HepG2 (cell line): ENCODE data around the gene SNRPN. TPM values are rescaled to one million over a fixed set of nuclear protein-coding genes. Genes with fewer than 3 reads are reported as not detected.

ENCODE experiments used
- ATAC-seq: fragments of 200-7000 bp; cut with Tn5 transposase; 3 replicates; pipeline ENCODE4 v1.9.1; 2020; ENCODE audit warnings: mild to moderate bottlenecking, moderate library complexity
- BruUV-seq: library from RNA; stranded (reverse); fragments of 400-500 nt; replicated peaks from 2 replicates; lab custom pipeline; 2021; lab: Mats Ljungman, UMichigan
- CTCF ChIA-PET: fragments of 300-600 bp; formaldehyde crosslinking; extraction: SDS; loops from one replicate; lab custom pipeline; 2021; ENCODE audit warnings: low total read pairs, inconsistent platforms, low intra/inter-chr PET ratio; lab: Yijun Ruan, JAX
- POLR2A ChIA-PET: fragments of 350-600 bp; sonication (Branson Sonifier 250); formaldehyde crosslinking; loops from one replicate; lab custom pipeline; 2020; ENCODE audit warnings: antibody characterized with exemption, inconsistent platforms; lab: Yijun Ruan, JAX
- DNase-seq: peaks from one replicate; pipeline ENCODE4 v3.0.0-alpha.2; 2015; ENCODE audit warnings: low spot score
- FAIRE-seq: peaks from 3 replicates; lab custom pipeline; 2011; peaks lifted over from hg19 to GRCh38; lab: Jason Lieb, UNC
- H2AFZ ChIP-seq: one replicate; pipeline ENCODE4 v1.6.1; 2011; ENCODE audit warnings: low read length, inconsistent platforms
- H3K27ac ChIP-seq: fragments of 300-600 bp; 3 replicates; pipeline ENCODE4 v1.8.0; 2011; ENCODE audit warnings: mixed run types, mild to moderate bottlenecking, mixed read lengths, low read length, inconsistent platforms; ENCODE audit not compliant: insufficient read depth; ENCODE audit errors: extremely low read length
- H3K27me3 ChIP-seq, 2 experiments: fragments of 200-600 bp in 1 of 2; 2 replicates in 1 of 2; 3 replicates in 1 of 2; pipeline versions ENCODE4 v1.6.0 to v1.8.0; 2011; ENCODE audit warnings: low read length in 2 of 2, mild to moderate bottlenecking in 2 of 2, moderate library complexity in 2 of 2, inconsistent platforms in 1 of 2; ENCODE audit not compliant: insufficient read depth in 2 of 2, control insufficient read depth in 1 of 2
- H3K36me3 ChIP-seq, 2 experiments: fragments of 200-600 bp in 1 of 2; replicated peaks in 1 of 2; 2 replicates in 1 of 2; 3 replicates in 1 of 2; pipeline versions ENCODE4 v1.5.1 to v1.8.0; 2011; ENCODE audit warnings: low read length in 2 of 2, inconsistent platforms in 1 of 2; ENCODE audit not compliant: insufficient read depth in 2 of 2, control insufficient read depth in 1 of 2
- H3K4me1 ChIP-seq: 2 replicates; pipeline ENCODE4 v1.5.1; 2012; ENCODE audit warnings: low read length, inconsistent platforms; ENCODE audit not compliant: insufficient read depth
- H3K4me2 ChIP-seq: 2 replicates; pipeline ENCODE4 v1.6.0; 2011; ENCODE audit warnings: low read depth, low read length, inconsistent platforms
- H3K4me3 ChIP-seq, 3 experiments: fragments of 200-600 bp in 1 of 3; sonication (generic), shearing (Covaris generic) in 1 of 3; replicated peaks in 1 of 3; 2 replicates each; pipeline ENCODE4 v1.5.1; 2011 to 2016; ENCODE audit warnings: low read length in 3 of 3, inconsistent platforms in 2 of 3, low read depth in 2 of 3, mild to moderate bottlenecking in 2 of 3, control low read depth in 1 of 3, mixed read lengths in 1 of 3; ENCODE audit not compliant: insufficient read depth in 1 of 3
- H3K79me2 ChIP-seq: one replicate; pipeline ENCODE4 v1.6.1; 2011; ENCODE audit warnings: low read length, inconsistent platforms; ENCODE audit not compliant: insufficient read depth
- H3K9ac ChIP-seq: 2 replicates; pipeline ENCODE4 v1.6.0; 2011; ENCODE audit warnings: mild to moderate bottlenecking, low read depth, low read length, inconsistent platforms; ENCODE audit not compliant: insufficient read depth
- H3K9me3 ChIP-seq: 2 replicates; pipeline ENCODE4 v1.5.1; 2012; ENCODE audit warnings: mild to moderate bottlenecking, low read length
- H4K20me1 ChIP-seq: 2 replicates; pipeline ENCODE4 v1.6.0; 2011; ENCODE audit warnings: inconsistent platforms, mild to moderate bottlenecking, low read length, moderate library complexity; ENCODE audit not compliant: insufficient read depth
- E2F1 ChIP-seq: sonication (generic); formaldehyde crosslinking; IDR thresholded peaks from 2 replicates; pipeline ENCODE4 v1.5.0; 2020; ENCODE audit warnings: missing genetic modification reagents
- ETS1 ChIP-seq: sonication (generic); formaldehyde crosslinking; IDR thresholded peaks from 2 replicates; pipeline ENCODE4 v1.4.0; 2020; ENCODE audit warnings: missing genetic modification reagents
- RFX3 ChIP-seq: IDR thresholded peaks from 2 replicates; pipeline ENCODE4 v1.6.1; 2016; ENCODE audit warnings: missing biosample characterization, missing genetic modification reagents
- SAP130 ChIP-seq: IDR thresholded peaks from 2 replicates; pipeline ENCODE4 v1.6.1; 2016; ENCODE audit warnings: low read depth
- SP4 ChIP-seq: sonication (generic); formaldehyde crosslinking; IDR thresholded peaks from 2 replicates; pipeline ENCODE4 v1.8.1; 2023; ENCODE audit warnings: mild to moderate bottlenecking, missing genetic modification reagents
- U2AF1 ChIP-seq: fragments of 200-400 bp; formaldehyde crosslinking; optimal IDR thresholded peaks from 2 replicates; pipeline ENCODE3; 2017; ENCODE audit warnings: mild to moderate bottlenecking, low read depth, low read length
- ZFP1 ChIP-seq: IDR thresholded peaks from 2 replicates; pipeline ENCODE4 v1.6.1; 2016
- ZNF329 ChIP-seq: sonication (generic); formaldehyde crosslinking; IDR thresholded peaks from 2 replicates; pipeline ENCODE4 v1.9.0; 2021; ENCODE audit warnings: low read depth, mild to moderate bottlenecking, missing genetic modification reagents
- ZNF577 ChIP-seq: sonication (generic); formaldehyde crosslinking; IDR thresholded peaks from 2 replicates; pipeline ENCODE4 v1.4.0; 2020; ENCODE audit warnings: mild to moderate bottlenecking, low read depth, missing genetic modification reagents, borderline replicate concordance
- ZNF678 ChIP-seq: sonication (generic); formaldehyde crosslinking; IDR thresholded peaks from 2 replicates; pipeline ENCODE4 v1.4.0; 2020; ENCODE audit warnings: mild to moderate bottlenecking, missing genetic modification reagents
- WGBS: methylation state at CpG from one replicate; pipeline ENCODE4 v1.1.6; 2017; ENCODE audit warnings: low lambda C conversion rate; 5-methylcytosine and 5-hydroxymethylcytosine counted together
- in situ Hi-C: cut with HindIII; loops from 2 replicates; pipeline ENCODE4 v1.10.0; 2017; ENCODE audit warnings: low pct_unique_long_range_greater_than_20kb; ENCODE audit not compliant: extremely low pct_ligation_motif_present
- intact Hi-C: fragments of 100-400 bp; cut with micrococcal nuclease; formaldehyde crosslinking; loops from one replicate; pipeline ENCODE4 v1.10.0; 2022; ENCODE audit not compliant: unreplicated experiment
- polyA plus RNA-seq, 8 experiments: library from polyadenylated mRNA; depleted of rRNA in 3 of 8; stranded (reverse) in 7 of 8; unstranded in 1 of 8; fragments of >200 nt; fragmentation: Illumina TruSeq in 4 of 8; extraction: Trizol in 4 of 8; gene quantifications; 2 replicates each; pipeline versions ENCODE4 v1.2.1 to v1.2.3, GENCODE V29; 2011 to 2016; ENCODE audit warnings: low read depth in 4 of 8, missing spikeins in 1 of 8, mixed read lengths in 1 of 8; ENCODE audit not compliant: insufficient read depth in 1 of 8
- total RNA-seq, 5 experiments: library from RNA; depleted of rRNA; stranded (reverse); fragments of >200 nt; fragmentation: Illumina TruSeq; extraction: Trizol; gene quantifications; 2 replicates each; pipeline ENCODE4 v1.2.3, GENCODE V29; 2016; ENCODE audit warnings: low read depth in 1 of 5

SNRPN gene
- total and polyA plus RNA-seq, 2 of the 13 experiments (the other 11 are each of a cell fraction or from before 2014, with no cell fraction given) = 133 to 212 TPM

- intact Hi-C loops (no loop called here), in situ Hi-C loops (no loop called here)
- no peak overlapping the region for H2AFZ ChIP-seq
- H3K4me3 ChIP-seq = no peak overlapping the region
- H3K27ac ChIP-seq = no peak overlapping the region
- 53% methylated on average over 1 of the region's 1 CpG for WGBS
- no peaks in the 10 kb centered on the region for H3K79me2 ChIP-seq
- FAIRE-seq = no peak
- no peak for DNase-seq
- H3K9ac ChIP-seq = no peak overlapping the region
- ATAC-seq = no peak
- H4K20me1 ChIP-seq = no peaks in the 10 kb centered on the region
- no TSS peak for BruUV-seq
- peaks cover 24% of the 10 kb centered on the region for H3K4me1 ChIP-seq
- no peak overlapping the region for H3K4me2 ChIP-seq
- H3K27me3 ChIP-seq = no peaks in the 10 kb centered on the region
- H3K36me3 ChIP-seq = no peaks in the 10 kb centered on the region
- ChIA-PET POLR2A (no interaction called here), CTCF (no interaction called here)
- peaks cover 38% of the 10 kb centered on the region for H3K9me3 ChIP-seq
- TF ChIP-seq SAP130 (CRISPR knock-in tag) (no peak), SP4 (no peak), ZNF577 (CRISPR knock-in tag) (no peak), ZNF329 (CRISPR knock-in tag) (no peak), ZFP1 (CRISPR knock-in tag) (no peak), ETS1 (CRISPR knock-in tag) (no peak), RFX3 (no peak), U2AF1 (no peak), ZNF678 (CRISPR knock-in tag) (no peak), E2F1 (CRISPR knock-in tag) (no peak)
These were observed 9.1 kb upstream of the SNRPN start for GRCh38 chr15:24945711-24946110.
